ENCODE data around the gene RPS29. TPM values are rescaled to one million over a fixed set of nuclear protein-coding genes. Genes with fewer than 3 reads are reported as not detected.

Gene RPS29
- total and polyA plus RNA-seq, 9 of the 15 experiments (the other 6 are each of a cell fraction or from before 2014, with no cell fraction given): 1,545 to 5,012 (median 2,448) TPM

DNA sequence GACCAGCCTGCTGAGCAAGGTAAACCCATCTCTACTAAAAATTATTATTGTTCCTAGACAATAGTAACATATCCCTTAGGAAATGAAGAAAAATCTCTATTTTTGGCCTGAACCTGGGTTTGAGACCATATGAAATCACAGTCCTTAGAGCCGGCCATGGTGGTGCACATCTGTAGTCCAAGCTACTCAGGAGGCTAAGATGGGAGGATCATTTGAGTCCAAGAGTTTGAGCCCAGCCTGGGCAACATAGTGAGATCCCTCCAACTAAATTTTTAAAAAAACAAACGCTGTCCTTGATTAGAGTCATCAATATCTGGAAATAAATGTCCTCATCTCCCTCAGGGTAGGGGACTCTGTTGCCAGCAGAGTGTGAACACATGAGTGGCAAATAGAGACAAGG is 34.6 kb downstream of the RPS29 start (continued):
- TF ChIP-seq, protein P1, sequence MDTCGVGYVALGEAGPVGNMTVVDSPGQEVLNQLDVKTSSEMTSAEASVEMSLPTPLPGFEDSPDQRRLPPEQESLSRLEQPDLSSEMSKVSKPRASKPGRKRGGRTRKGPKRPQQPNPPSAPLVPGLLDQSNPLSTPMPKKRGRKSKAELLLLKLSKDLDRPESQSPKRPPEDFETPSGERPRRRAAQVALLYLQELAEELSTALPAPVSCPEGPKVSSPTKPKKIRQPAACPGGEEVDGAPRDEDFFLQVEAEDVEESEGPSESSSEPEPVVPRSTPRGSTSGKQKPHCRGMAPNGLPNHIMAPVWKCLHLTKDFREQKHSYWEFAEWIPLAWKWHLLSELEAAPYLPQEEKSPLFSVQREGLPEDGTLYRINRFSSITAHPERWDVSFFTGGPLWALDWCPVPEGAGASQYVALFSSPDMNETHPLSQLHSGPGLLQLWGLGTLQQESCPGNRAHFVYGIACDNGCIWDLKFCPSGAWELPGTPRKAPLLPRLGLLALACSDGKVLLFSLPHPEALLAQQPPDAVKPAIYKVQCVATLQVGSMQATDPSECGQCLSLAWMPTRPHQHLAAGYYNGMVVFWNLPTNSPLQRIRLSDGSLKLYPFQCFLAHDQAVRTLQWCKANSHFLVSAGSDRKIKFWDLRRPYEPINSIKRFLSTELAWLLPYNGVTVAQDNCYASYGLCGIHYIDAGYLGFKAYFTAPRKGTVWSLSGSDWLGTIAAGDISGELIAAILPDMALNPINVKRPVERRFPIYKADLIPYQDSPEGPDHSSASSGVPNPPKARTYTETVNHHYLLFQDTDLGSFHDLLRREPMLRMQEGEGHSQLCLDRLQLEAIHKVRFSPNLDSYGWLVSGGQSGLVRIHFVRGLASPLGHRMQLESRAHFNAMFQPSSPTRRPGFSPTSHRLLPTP (IDR thresholded peaks at IDR 0.05; ENCODE audit: borderline replicate concordance, extremely low read depth, insufficient read length): no peak
- no peak for TF ChIP-seq ZC3H11A (IDR thresholded peaks at IDR 0.05; ENCODE audit: low read depth, low read length)

DNA sequence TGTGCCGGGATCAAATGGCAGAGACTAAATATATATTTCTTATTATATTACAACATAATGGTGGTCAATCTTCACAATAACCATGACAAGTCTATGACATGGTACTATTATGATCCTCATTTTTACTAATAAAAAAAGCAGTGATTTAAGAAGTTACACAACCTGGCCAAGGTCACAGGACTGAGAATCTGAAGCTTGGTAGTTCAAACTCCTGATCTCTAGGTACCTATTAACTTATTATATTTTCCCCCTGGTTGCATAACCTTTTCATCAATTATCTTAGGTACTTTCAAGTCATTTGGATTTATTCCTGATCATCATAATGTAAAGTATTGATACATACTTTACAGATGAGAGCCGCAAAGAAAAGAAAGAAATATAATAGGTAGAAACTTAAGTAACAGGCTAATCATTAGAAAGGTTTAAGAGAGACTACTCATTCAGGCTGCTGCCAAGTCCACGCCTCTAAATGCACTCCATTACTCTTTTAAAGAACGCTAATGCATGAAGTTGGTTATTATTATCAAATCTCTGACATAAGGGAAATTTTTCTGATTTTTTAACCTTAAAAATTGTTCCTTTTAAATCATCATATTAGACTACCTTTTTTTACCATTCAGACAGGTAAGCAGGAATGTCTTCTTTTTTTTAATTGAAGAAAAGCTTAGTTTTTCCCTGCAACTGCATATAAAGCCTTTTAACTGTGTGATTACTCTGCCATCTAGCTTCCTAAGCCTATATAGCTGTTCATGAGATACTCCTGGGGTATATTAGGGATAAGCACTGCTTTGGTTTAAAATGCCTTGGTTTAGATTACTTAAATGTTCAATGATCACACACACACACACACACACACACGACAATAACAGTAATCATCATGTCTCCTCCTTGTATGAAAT is 35.6 kb downstream of the RPS29 start:
- DNase-seq (ENCODE audit: extremely low read depth in 1 of 4, low spot score in 3 of 4) (peak in 1 of 4 experiments; percentile 11), FAIRE-seq (no peak), ATAC-seq (peak; percentile 72)
- Histone ChIP-seq H4K20me1 (replicated peaks; ENCODE audit: control insufficient read depth, insufficient read depth, low read length) (no peaks in the 10 kb centered on the region; the same call in 1 of the 2 replicates), H3K27me3 (ENCODE audit: control insufficient read depth in 2 of 2, insufficient read depth in 2 of 2, low read length in 2 of 2) (no peaks in the 10 kb centered on the region), H2AFZ (ENCODE audit: low read depth, low read length) (no peak overlapping the region), H3K27ac (ENCODE audit: extremely low read depth, low read depth, low read length) (no peak overlapping the region), H3K9ac (ENCODE audit: insufficient read depth in 1 of 2, low read depth in 2 of 2, low read length in 2 of 2) (no peak overlapping the region), H3K4me1 (replicated peaks in 1 of 2; ENCODE audit: control insufficient read depth in 2 of 2, insufficient read depth in 2 of 2, low read length in 2 of 2) (no peaks in the 10 kb centered on the region), H3K79me2 (ENCODE audit: control insufficient read depth, insufficient read depth, low read length) (no peaks in the 10 kb centered on the region), H3K9me3 (replicated peaks; ENCODE audit: control insufficient read depth, insufficient read depth, low read depth, low read length) (no peaks in the 10 kb centered on the region), H3K4me3 (no peak overlapping the region), H3K9me1 (ENCODE audit: control insufficient read depth, insufficient read depth, low read length) (no peaks in the 10 kb centered on the region), H3K36me3 (ENCODE audit: control insufficient read depth, insufficient read depth, low read length) (no peaks in the 10 kb centered on the region), H3K4me2 (ENCODE audit: insufficient read depth, low read length) (no peak overlapping the region)
- no peak for TF ChIP-seq ZNF12 (CRISPR knock-in tag; IDR thresholded peaks at IDR 0.05)
- peak in 1 of 2 experiments; percentile 51; a peak in 2 of 4 replicates for TF ChIP-seq RAD21 (CRISPR knock-in tag; conservative IDR thresholded peaks at IDR 0.05 in 1 of 2, IDR thresholded peaks at IDR 0.05 in 1 of 2)
- no peak for TF ChIP-seq KDM1A (IDR thresholded peaks at IDR 0.05)
- TF ChIP-seq MTF1 (CRISPR knock-in tag; IDR thresholded peaks at IDR 0.05; ENCODE audit: borderline replicate concordance): no peak
- no peak for TF ChIP-seq KAT8 (IDR thresholded peaks at IDR 0.05; ENCODE audit: low read depth)
- TF ChIP-seq, protein P2, sequence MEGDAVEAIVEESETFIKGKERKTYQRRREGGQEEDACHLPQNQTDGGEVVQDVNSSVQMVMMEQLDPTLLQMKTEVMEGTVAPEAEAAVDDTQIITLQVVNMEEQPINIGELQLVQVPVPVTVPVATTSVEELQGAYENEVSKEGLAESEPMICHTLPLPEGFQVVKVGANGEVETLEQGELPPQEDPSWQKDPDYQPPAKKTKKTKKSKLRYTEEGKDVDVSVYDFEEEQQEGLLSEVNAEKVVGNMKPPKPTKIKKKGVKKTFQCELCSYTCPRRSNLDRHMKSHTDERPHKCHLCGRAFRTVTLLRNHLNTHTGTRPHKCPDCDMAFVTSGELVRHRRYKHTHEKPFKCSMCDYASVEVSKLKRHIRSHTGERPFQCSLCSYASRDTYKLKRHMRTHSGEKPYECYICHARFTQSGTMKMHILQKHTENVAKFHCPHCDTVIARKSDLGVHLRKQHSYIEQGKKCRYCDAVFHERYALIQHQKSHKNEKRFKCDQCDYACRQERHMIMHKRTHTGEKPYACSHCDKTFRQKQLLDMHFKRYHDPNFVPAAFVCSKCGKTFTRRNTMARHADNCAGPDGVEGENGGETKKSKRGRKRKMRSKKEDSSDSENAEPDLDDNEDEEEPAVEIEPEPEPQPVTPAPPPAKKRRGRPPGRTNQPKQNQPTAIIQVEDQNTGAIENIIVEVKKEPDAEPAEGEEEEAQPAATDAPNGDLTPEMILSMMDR (IDR thresholded peaks at IDR 0.05 in 2 of 3, conservative IDR thresholded peaks at IDR 0.05 in 1 of 3; ENCODE audit: insufficient read depth in 2 of 3, low read depth in 1 of 3, low read length in 3 of 3): peak in 2 of 3 experiments; percentile 10 to 29; a peak in 2 of 6 replicates
- no peak for TF ChIP-seq MEF2D (tag; conservative IDR thresholded peaks at IDR 0.05; ENCODE audit: low read depth)
- no peak for TF ChIP-seq ZEB2 (IDR thresholded peaks at IDR 0.05)
- no peak for TF ChIP-seq STAG1 (CRISPR knock-in tag; IDR thresholded peaks at IDR 0.05; ENCODE audit: borderline replicate concordance)
- no peak for TF ChIP-seq MBD1 (CRISPR knock-in tag; IDR thresholded peaks at IDR 0.05)
- CTCF ChIA-PET (ENCODE audit: low intra/inter-chr PET ratio): no interaction called here
- in situ Hi-C loops (cut with MboI): no loop called here
- intact Hi-C loops (cut with micrococcal nuclease): loop anchor here (10.0 kb wide), 1 partner anchor 86 kb away; no protein-coding TSS in a partner anchor
- POLR2A ChIA-PET: interaction anchor here (0.9 to 1.7 kb wide), 2 partner anchors 29 to 44 kb away, joined by 3 to 6 read pairs; no protein-coding TSS in a partner anchor
- 32% methylated on average over 5 of the region's 5 CpGs for WGBS (ENCODE audit: insufficient coverage, low coverage, missing lambda C conversion rate)
- BruUV-seq (replicated peaks): no TSS peak
